Stimulated activated CD8-positive, alpha-beta memory T cell treated with anti-CD3 and anti-CD28 coated beads, Interleukin-12 subunit alpha, Interleukin-12 subunit beta, amount 100 ng/mL, for 24 hours (primary cell): ENCODE results near the gene ABCC4.

Experiments used
- DNase-seq: peaks from one replicate; pipeline ENCODE4 v3.0.0-alpha.2; 2020; ENCODE audit errors: extremely low read depth

ABCC4 gene

GRCh38 chr13:95155093-95155492 lies 146.2 kb downstream of the ABCC4 start:
- no peak for DNase-seq

DNA sequence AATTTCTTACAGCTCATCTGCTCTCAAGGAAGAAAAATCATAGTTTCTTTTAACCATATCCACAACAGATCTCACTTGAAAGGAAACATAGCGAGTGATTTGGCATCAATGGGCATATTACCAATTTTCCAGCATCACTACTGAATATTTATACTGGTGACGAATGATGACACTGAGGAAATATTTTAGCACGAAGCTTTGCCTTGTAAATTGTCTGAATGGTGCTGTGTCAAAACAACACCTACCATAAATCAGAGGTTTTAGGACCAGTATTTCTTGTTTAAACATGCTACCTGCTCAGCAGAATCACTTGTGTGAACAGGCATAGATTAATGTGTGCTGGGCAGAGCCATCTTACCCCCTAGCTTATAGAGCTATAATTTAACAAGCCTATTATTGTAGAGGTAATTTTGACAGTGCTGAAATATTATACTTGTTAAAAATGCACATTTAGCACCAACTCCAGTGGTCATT lies 146.8 kb downstream of the ABCC4 start:
- DNase-seq = no peak

- DNase-seq = no peak
Measured at GRCh38 chr13:95153647-95154412, 147.4 kb downstream of the ABCC4 start.

GRCh38 chr13:95151942-95152587 lies 149.2 kb downstream of the ABCC4 start:
- no peak for DNase-seq

DNA sequence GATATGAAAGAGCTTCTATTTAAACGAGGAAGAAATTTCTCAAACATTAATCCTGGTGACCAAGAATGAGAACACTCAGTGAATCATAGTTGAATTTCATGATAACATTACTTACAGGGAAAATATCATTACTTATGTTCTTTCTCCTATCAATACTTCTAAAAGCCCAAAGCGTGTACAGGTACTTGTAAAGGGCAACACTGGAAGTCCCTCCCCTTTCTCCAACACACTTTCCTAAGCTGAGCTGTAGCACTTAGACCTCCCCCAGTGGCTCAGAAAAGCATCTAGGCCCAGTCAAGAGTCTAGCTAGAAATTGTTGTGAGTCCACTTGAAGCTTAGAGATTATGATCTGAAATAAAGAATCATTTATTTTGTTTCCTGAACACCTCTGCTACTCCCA lies 150.7 kb downstream of the ABCC4 start:
- no peak for DNase-seq

GRCh38 chr13:95146486-95146885 lies 154.8 kb downstream of the ABCC4 start:
- no peak for DNase-seq

DNA sequence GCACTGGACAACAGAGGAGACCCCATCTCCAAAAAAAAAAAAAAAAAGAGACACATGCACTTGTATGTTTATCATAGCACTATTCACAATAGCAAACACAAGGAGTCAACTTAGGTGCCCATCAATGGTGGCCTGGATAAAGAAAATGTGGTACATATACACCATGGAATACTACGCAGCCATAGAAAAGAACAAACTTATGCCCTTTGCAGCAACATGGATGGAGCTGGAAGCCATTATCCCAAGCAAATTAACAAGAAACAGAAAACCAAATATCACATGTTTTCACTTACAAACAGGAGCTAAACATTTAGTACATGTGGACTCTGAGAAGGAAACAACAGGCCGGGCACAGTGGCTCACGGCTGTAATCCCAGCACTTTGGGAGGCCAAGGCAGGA lies 155.7 kb downstream of the ABCC4 start:
- DNase-seq = no peak

GRCh38 chr13:95140502-95140901 lies 160.7 kb downstream of the ABCC4 start:
- DNase-seq = no peak

- DNase-seq = no peak
Measured at GRCh38 chr13:95138876-95139585, 162.2 kb downstream of the ABCC4 start.

DNA sequence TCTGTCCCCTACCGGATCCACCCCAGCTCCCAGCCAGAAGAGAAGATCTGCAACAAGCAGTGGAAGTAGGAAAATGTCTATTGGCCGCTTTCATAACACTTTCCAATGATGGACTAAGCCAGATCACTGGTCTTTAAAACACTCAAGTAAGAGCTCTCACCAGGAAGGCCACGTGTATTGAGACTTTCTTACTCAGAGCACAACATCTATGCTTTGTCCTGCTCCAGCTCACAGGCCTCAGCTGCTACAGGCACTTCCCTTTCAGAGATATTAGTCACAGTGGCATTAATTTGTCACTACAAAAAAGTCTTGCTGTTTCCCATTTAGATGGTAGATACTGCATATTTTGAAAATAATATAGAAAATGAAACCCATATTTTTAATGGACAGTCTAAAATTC lies 164.2 kb downstream of the ABCC4 start:
- no peak for DNase-seq

DNA sequence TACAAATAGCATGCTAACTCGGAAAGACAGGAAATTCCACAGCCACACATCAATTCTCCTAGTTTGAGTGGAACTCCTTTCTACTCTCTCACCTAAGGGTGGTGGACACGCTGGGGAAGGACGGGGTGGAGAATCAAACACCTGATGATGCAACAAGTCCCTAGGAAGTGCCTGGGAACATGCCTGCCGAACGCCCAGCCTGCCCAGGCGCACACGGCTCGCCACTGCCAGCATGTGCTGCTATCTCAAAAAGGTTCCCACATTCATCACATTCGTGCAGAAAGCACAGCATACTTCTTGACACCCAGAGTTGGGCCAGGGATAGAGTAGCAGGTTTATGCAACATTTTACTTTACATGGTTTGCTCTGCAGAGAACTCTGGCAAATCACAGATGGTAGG lies 164.6 kb downstream of the ABCC4 start:
- no peak for DNase-seq

- DNase-seq = no peak
Measured at GRCh38 chr13:95133498-95133897, 167.8 kb downstream of the ABCC4 start.

DNA sequence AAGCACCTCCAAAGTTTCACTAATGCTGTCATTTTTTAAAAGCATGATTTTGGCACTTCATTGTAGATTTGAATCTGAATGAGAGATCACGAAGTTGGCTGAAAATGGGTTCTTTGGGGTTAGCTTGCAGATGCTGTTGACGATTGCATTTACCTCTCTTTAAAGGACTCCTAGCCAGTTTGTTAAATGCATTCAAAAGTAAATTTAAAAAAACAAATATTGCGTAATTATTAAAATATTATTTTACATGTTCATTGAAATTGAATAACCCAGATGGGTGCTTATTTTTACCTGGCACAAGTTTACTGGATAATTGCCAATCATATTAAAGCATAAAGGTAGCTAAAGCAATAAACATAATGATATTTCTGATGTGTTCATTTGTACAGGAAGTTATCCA lies 172.2 kb downstream of the ABCC4 start:
- DNase-seq = no peak

GRCh38 chr13:95128045-95128643 lies 173.1 kb downstream of the ABCC4 start:
- DNase-seq = no peak

- no peak for DNase-seq
Measured at GRCh38 chr13:95124959-95125358, 176.3 kb downstream of the ABCC4 start.

- no peak for DNase-seq
Measured at GRCh38 chr13:95123726-95124125, 177.5 kb downstream of the ABCC4 start.

DNA sequence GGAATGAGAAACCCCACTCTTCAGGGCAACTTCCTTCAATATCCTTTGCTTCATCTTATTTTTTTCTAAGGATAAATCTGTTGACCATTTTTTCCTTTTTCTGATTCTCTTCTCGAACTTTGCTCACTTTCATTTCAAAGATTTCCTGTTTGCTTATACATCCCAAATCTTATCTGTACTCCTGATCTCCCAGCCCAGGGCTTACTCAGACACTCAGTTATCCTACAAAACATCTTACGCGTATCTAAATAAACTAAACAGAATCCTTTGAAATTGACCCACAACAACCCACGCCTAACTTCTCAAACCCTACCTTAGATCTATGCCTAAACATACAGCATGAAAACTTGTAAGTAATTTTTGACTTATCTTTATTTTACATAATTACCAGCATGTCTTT lies 179.2 kb downstream of the ABCC4 start:
- no peak for DNase-seq

GRCh38 chr13:95121516-95121915 lies 179.7 kb downstream of the ABCC4 start:
- DNase-seq = no peak

GRCh38 chr13:95120650-95121049 lies 180.6 kb downstream of the ABCC4 start:
- DNase-seq = no peak

DNA sequence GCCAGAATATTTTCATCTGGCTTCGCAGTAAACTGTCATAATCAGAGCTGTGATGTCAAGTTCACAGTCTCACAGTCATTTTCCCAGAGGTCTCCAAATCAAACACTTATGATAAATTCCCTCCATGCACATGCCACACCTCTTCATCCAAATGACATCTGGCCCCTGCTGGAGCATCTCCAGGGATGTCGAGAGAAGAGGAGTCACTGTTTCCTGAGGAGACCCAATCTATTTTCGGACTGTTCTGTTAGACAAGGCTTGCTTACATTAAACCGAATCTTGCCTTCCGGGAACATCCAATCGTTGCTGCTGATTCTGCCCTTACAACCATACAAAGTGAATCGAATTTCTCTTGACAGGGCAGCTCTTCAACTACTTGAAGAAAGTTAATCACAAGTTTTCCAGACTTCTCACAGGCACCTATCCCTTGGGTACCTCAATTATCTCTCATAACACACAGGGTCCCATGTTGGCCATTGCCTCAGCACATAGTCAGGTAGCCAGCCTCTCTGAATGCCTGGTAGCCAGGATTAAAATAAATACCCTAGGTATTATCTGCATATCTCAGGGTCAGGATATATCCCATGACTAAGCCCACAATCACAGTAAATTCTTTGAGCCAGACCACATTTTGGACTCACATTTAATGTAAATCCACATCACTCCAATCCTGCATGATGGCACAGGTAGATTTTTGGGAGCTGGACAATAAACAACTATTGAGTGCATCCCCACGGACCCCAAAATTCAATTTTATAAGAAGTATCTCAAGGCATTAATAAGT lies 182.5 kb downstream of the ABCC4 start:
- no peak for DNase-seq

- no peak for DNase-seq
Measured at GRCh38 chr13:95117092-95117491, 184.2 kb downstream of the ABCC4 start.

DNA sequence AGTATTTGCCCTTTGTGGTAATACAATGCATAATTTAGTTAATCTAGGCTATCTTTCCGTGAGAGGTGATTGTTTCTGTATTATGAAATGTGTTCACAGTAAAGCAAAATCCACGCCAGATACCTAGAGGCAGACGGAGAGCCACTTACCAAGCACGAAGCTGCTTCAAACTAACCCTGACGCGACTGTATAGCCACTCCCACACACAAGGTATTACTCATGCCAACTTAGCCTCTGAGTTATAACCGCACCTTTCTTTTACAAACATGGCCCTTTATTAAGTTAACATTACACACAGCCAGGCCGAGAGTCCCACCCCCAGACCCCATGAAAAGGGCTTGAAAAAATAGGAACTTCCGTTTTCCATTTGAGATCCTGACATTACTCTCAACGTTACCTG lies 185.7 kb downstream of the ABCC4 start:
- no peak for DNase-seq
